HG03442 (cell line): Measurements from ENCODE around the gene ARRDC3.

ENCODE experiments used
- ATAC-seq: cut with Tn5 transposase; IDR thresholded peaks from one replicate; pipeline ENCODE4 v1.9.1; 2021; ENCODE audit warnings: mild to moderate bottlenecking, moderate library complexity; ENCODE audit not compliant: unreplicated experiment

Gene ARRDC3

GRCh38 chr5:91384671-91385430 lies 1.7 kb upstream of the ARRDC3 start:
- ATAC-seq, result peak; percentile 8

DNA sequence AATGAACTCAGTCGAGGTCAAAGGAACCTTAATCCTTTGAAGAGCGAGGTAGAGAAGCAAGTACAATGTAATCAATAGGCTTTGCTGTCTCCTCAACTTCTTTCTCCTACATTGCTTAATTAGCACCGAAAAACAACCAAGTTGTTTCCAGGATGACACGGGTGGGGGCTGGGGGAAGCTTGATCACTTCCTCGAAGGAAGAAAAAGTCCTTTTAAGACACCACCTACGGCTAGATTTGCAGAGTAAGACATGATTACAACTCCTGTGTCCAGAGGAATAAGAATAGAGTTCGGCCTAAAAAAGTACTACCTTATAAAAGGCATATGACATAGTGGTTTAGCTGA lies 811 bp upstream of the ARRDC3 start:
- no peak for ATAC-seq

GRCh38 chr5:91382530-91383026 lies 539 bp downstream of the ARRDC3 start:
- no peak for ATAC-seq

DNA sequence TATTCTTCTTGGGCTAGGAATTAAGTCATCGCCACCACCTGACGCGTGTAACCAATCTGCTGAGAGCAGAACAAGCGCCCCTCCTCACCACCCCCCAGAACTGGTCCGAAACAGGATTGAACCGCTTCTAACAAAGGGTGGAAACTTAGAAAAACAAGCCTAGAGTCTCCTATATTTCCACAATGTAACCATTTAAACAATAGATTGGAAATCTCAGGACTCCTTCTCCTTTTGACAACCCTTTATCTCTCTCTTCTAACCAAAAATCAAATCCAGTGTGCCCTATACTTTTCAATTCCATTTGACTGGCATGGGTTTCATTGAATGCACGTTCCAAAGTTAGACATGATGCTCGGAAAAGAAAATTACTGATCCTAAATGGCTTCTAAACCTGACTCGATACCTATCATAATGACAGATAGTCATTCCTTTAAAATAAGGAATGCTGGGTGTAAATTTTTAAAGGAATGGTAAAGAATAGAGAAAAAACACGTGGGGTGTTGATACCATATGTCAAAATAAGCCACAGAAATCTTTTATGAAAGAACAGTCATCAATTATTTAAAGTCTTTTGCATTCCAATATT lies 1.2 kb downstream of the ARRDC3 start:
- peak; percentile 9 for ATAC-seq

GRCh38 chr5:91381239-91381773 lies 1.8 kb downstream of the ARRDC3 start:
- ATAC-seq, result no peak

DNA sequence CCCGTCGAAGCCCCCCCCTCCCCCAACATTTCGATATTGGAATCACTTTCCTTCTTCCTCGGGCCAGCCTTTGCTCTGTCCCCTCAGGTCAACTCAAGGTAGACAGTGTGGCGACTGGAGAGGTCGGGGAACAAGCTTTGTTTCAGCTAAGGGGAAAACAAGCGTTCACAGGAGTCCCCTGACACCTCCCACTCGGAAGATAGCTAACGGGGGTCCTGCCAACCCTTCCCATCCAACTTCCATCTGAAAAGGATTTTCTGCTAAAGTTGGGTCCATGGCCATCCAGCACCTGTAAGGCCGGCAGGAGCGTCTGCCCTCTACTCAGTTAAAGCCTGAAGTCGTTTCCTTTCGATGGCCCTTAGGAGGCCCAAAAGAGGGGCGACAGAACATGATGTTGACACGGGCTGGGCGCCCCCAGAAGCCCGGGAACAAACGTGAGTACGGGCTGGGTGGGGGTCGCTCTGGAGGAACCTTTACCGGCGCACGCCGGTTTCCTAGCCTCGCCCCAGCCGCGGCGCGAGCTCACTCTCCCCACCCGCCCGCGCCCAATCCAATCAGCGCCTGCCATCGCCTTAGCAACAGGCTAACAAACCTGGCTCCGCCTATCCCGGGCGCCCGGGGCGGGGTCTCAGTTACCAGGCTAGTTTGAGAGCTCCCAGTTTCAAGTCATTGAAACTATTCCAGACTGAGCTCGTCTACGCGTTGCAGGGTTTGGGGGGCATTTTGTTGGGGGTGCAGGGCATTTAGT lies 2.5 kb downstream of the ARRDC3 start:
- ATAC-seq, result peak; percentile 42

DNA sequence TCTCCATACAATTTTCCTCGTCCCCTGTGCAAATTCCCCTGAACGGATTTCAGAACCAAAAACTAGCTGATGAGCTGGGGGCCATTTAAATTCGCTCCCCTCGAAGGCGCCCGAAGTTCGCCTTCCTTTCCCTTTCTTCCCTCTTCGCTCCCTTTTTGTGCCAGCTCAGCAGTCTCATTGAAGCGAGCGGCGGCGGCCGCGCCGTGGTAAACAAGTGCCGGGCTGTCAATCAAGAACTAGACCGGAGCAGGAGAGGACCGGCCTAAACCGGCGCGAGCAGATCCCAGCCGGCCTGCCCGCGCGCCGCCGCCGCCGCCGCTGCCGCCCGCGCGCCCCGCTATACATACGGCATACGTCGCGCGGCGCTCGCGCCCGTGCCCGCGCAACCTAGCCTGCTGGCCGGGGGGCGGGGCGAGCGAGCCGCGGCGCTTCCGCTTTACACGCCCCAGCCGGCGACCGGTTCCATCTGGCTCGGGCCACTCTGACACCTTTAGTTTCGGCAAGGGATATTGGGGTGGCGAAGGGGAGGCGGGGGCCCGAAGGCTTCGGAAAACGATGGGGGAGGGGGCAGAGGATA lies 3.1 kb downstream of the ARRDC3 start:
- ATAC-seq, result peak; percentile 61

DNA sequence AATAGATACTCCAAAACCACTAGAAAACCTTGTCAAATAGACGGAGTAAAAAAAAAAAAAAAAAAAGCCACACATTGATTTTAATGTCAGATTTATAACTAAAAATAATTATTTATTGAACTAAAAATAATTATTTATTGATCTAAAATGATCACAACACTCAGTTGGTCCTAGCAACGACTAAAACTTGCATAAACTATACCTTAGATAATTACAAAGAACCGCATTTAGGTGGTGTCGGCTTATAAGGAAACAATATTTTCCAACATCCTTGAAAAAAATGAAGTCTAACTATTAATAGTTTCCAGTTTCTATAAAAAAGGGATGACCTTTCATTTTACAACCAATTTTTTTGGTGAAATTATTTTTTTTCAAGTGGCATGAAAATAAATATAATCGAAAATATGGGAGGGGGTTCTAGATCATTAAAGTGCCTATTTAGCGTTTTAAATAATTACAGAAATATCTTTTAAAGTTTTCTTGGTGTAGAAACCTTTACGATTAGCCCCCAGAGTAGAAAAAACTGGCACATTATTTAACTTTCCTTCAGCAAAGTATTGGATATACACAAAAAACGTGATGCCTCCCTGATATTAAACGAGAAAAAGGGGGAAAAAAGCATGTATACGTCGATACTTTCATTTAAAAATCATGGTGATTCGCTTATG lies 3.7 kb downstream of the ARRDC3 start:
- ATAC-seq, result no peak

DNA sequence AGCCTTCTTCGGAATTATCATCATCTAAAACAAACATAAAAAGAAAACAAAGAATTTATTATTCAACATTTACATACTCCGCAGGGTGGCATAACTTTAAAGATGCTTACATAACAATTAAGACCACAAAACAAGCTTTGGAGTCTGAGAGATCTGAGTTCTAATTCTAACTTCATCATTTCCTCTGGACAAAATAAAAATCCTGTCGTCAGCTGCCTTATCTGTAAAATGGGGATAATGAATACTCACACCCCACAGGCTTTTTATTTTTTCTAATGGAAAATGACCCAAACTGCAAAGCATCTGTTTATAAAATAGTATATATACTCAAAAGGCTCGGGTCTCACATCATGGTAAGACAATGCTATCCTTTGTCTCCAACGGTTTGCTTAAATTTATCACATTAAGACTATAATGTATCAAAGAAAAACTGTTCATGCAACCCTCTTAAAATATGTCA lies 4.3 kb downstream of the ARRDC3 start:
- ATAC-seq, result no peak

GRCh38 chr5:91374893-91375520 lies 8.1 kb downstream of the ARRDC3 start:
- no peak for ATAC-seq

- ATAC-seq, result no peak
Observed at GRCh38 chr5:91373600-91373999, 9.5 kb downstream of the ARRDC3 start.

DNA sequence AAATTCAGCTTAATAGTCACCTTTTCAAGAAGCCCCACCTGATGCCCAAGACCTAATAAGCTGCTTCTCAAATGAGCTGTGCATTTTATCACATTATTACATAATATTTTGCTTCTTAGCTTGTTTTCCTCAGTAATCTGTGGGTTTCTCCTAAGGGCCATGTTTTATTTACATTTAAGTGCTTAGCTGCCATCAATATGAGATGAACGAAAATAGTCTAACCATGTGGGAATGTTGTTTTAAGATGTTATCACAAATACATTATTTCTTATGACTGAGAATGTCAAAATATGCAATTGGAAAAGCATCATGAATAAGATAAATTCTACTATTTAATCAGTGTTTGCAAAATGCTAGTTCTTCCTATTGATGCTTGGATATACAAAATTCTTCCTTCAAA lies 10.1 kb downstream of the ARRDC3 start:
- no peak for ATAC-seq

DNA sequence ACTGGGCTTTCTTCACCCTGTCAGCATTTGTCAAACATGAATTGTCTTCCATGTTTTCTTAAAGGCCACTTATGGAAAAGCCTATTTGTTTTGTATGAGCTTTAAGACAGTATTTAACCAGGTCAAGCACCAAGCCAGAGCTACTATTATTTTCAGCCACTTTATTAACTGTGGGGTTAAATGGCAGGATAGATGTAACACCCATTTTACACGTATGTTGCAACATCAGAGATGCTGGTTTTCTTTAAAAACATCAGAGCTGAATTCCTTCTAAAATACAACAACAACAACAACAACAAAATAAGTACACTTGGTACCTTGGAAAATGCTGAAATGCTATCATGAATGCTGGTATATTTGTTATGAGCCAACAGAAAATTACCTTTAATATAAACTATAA lies 13.6 kb downstream of the ARRDC3 start:
- ATAC-seq, result no peak

GRCh38 chr5:91367908-91368648 lies 15.0 kb downstream of the ARRDC3 start:
- no peak for ATAC-seq

- no peak for ATAC-seq
Observed at GRCh38 chr5:91367344-91367743, 15.8 kb downstream of the ARRDC3 start.

DNA sequence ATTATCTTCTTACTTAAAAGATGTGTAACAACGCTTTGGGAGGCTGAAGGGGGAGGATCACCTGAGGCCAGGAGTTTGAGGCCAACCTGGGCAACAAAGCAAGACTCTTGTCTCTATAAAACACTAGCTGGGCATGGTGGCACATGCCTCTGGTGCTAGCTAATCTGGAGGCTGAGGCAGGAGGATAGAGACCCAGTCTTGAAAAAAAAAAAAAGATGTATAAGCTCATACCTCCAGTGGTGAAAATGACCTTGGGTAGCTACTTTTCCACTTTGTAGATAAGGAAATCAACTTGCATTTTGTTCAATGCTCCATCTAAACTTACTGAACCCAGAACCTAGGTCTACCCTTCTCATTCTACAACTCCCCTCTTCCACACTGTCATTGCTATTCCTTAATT lies 16.6 kb downstream of the ARRDC3 start:
- ATAC-seq, result no peak

GRCh38 chr5:91365498-91365897 lies 17.6 kb downstream of the ARRDC3 start:
- no peak for ATAC-seq

- ATAC-seq, result no peak
Observed at GRCh38 chr5:91362935-91363334, 20.2 kb downstream of the ARRDC3 start.

DNA sequence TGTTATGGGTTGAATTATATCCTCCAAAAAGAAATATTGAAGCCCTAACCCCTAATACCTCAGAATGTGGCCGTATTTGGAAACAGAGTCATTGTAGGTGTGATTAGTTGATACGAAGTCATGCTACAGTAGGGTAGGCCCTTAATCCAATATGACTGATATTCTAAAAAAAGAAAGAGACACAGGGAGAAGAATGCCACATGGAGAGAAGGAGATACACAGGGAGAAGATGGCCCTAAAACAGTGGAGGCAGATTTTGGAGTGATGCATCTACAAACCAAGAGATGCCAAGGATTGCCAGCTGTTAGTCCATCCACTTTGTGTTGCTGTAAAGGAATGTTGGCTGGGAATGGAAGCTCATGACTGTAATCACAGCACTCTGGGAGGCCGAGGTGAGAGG lies 21.3 kb downstream of the ARRDC3 start:
- no peak for ATAC-seq
